Measurements from ENCODE around the gene MRPL39. TPM values are rescaled to one million over a fixed set of nuclear protein-coding genes. Genes with fewer than 3 reads are reported as not detected.

The MRPL39 gene
- total RNA-seq, 1 donor from 2014 or later = 19.9 TPM

DNA sequence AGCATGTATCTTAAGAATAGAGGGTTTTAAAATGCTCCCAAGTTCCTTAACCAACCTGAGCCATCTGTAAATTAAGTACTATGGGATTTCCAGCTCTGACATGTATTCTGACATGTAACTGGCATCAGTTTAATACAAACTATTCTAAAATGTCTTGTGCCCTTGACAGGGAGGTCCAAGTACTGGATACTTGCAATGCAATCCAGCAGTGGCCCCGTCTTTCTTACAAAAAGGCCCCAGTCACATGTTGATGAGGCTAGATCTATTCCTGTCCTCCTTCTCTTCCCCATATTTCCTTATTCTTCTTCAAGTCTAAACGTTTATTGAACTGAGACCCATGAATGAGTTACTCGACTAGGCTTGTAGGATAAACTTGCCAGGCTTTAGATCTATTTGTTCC lies 46.4 kb downstream of the MRPL39 start:
- TF ChIP-seq, protein P1, sequence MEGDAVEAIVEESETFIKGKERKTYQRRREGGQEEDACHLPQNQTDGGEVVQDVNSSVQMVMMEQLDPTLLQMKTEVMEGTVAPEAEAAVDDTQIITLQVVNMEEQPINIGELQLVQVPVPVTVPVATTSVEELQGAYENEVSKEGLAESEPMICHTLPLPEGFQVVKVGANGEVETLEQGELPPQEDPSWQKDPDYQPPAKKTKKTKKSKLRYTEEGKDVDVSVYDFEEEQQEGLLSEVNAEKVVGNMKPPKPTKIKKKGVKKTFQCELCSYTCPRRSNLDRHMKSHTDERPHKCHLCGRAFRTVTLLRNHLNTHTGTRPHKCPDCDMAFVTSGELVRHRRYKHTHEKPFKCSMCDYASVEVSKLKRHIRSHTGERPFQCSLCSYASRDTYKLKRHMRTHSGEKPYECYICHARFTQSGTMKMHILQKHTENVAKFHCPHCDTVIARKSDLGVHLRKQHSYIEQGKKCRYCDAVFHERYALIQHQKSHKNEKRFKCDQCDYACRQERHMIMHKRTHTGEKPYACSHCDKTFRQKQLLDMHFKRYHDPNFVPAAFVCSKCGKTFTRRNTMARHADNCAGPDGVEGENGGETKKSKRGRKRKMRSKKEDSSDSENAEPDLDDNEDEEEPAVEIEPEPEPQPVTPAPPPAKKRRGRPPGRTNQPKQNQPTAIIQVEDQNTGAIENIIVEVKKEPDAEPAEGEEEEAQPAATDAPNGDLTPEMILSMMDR (IDR thresholded peaks at IDR 0.05) = no peak
- intact Hi-C loops (cut with DNase I) = no loop called here
- Histone ChIP-seq H3K9me3 (no peaks in the 10 kb centered on the region), H3K4me3 (no peak overlapping the region), H3K27me3 (no peaks in the 10 kb centered on the region), H3K4me1 (peaks cover 9% of the 10 kb centered on the region), H3K27ac (peak overlapping the region; percentile 5), H3K36me3 (no peaks in the 10 kb centered on the region)
- no peak for ATAC-seq
- DNase-seq = no peak

DNA sequence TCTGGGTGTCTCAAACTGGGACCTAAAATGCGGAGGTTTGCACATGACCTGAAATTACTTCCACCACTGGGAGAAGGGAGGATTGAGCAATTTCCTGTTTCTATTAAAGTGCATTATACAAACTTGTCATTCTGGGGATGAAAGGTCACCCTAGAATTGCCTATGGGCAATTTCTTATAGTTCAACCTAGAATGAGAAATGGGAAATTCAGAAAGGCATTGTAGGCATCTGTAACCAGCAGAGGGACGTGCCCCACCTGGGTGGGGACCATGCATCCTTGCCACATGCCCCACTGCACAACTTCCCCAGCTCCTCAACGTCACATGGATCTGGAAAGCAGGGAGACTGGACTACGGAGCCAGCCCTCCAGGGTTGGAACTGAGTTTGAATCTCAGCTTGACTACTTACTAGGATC lies 47.0 kb downstream of the MRPL39 start:
- Histone ChIP-seq H3K27ac (peak overlapping the region; percentile 5), H3K4me1 (peaks cover 9% of the 10 kb centered on the region), H3K4me3 (no peak overlapping the region), H3K36me3 (no peaks in the 10 kb centered on the region), H3K27me3 (no peaks in the 10 kb centered on the region), H3K9me3 (no peaks in the 10 kb centered on the region)
- TF ChIP-seq, protein P1 (IDR thresholded peaks at IDR 0.05) = no peak
- intact Hi-C loops (cut with DNase I) = no loop called here
- DNase-seq = peak; percentile 68
- peak; percentile 51 for ATAC-seq

DNA sequence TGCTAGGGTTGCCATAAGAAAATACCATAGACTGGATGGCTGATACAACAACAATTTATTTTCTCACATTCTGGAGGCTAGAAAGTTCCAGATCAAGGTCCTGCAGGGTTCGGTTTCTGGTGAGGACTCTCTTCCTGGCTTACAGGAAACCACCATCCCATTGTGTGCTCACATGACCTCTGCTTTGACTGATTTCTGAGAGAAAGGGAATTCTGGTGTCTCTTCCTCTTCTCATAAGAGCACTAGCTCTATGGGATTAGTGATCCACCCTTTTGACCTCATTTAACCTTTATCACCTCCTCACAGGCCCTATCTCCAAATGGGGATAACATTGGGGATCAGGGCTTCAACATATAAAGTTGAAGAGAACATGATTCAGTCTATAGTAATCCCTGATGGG lies 47.5 kb downstream of the MRPL39 start:
- Histone ChIP-seq H3K4me1 (peaks cover 9% of the 10 kb centered on the region), H3K9me3 (no peaks in the 10 kb centered on the region), H3K4me3 (no peak overlapping the region), H3K27me3 (no peaks in the 10 kb centered on the region), H3K36me3 (no peaks in the 10 kb centered on the region), H3K27ac (no peak overlapping the region)
- no peak for ATAC-seq
- DNase-seq = no peak
- TF ChIP-seq, protein P1 (IDR thresholded peaks at IDR 0.05) = no peak
- intact Hi-C loops (cut with DNase I) = no loop called here

DNA sequence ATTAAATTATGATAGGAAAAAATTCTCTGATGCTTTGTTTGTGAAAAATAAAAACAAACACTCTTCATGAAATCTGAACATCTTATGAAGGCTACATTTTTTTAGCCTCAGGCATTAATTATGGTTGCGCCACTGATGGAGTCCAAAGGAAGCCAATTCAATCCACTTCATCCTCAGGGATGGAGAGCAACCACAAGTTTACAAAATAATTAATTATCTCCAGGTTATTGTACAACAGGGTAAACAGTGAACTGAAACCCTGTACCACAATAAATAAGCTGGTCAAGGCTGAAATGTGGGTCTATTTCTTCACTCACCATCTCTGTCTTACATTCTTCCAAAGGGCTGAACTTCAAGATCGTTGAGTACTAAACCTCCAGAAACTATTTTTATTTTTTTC lies 49.2 kb downstream of the MRPL39 start:
- ATAC-seq (no peak), DNase-seq (no peak)
- Histone ChIP-seq H3K27ac (no peak overlapping the region), H3K36me3 (no peaks in the 10 kb centered on the region), H3K27me3 (no peaks in the 10 kb centered on the region), H3K9me3 (no peaks in the 10 kb centered on the region), H3K4me1 (peaks cover 4% of the 10 kb centered on the region), H3K4me3 (no peak overlapping the region)
- intact Hi-C loops (cut with DNase I) = no loop called here
- TF ChIP-seq, protein P1 (IDR thresholded peaks at IDR 0.05) = no peak

DNA sequence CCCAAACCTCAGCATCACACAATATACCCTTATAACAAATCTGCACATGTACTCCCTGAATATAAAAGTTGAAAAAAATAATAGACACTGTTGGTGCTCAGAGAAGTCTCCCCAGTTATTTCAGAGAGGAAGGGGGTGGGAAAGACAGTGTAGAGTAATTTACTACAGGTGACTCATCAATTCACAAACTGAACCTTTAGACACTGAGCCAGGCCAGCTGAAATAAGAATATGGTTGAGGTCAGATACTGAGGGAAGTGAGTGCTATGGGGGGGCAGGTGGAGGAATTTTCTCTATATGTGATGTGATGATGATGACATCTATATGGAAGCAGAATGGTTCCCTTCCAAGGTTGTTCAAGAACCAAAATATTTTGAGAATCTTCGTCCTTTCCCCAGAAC lies 50.1 kb downstream of the MRPL39 start:
- Histone ChIP-seq H3K27ac (no peak overlapping the region), H3K36me3 (no peaks in the 10 kb centered on the region), H3K4me1 (no peaks in the 10 kb centered on the region), H3K4me3 (no peak overlapping the region), H3K27me3 (no peaks in the 10 kb centered on the region), H3K9me3 (no peaks in the 10 kb centered on the region)
- no peak for ATAC-seq
- DNase-seq = no peak
- TF ChIP-seq, protein P1 (IDR thresholded peaks at IDR 0.05) = no peak
- intact Hi-C loops (cut with DNase I) = no loop called here

DNA sequence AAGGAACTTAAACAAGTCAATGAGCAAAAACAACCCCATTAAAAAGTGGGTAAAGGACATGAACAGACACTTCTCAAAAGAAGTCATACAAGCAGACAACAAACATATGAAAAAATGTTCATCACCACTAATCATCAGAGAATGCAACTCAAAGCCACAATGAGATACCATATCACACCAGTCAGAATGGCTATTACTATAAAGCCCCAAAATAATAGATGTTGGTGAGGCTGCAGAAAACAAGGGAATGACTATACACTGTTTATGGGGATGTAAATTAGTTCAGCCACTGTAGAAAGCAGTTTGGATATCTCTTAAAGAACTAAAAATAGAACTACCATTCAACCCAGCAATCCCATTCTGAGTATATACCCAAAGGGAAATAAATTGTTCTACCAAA lies 51.2 kb downstream of the MRPL39 start:
- TF ChIP-seq, protein P1 (IDR thresholded peaks at IDR 0.05) = no peak
- intact Hi-C loops (cut with DNase I) = no loop called here
- Histone ChIP-seq H3K4me1 (no peaks in the 10 kb centered on the region), H3K27ac (no peak overlapping the region), H3K27me3 (no peaks in the 10 kb centered on the region), H3K36me3 (no peaks in the 10 kb centered on the region), H3K4me3 (no peak overlapping the region), H3K9me3 (no peaks in the 10 kb centered on the region)
- no peak for ATAC-seq
- no peak for DNase-seq

All from upper lobe of right lung (tissue), 1 donor.